ENCODE results near the gene LASP1. TPM values are rescaled to one million over a fixed set of nuclear protein-coding genes. Genes with fewer than 3 reads are reported as not detected.
A peak's percentile ranks its signal among the peaks of the same experiment; 100 is the strongest.

Gene LASP1
- polyA plus RNA-seq, 10 donors, result 72.6 to 119 (median 85.9) TPM

GRCh38 chr17:38885044-38885727, 15.3 kb downstream of the LASP1 start:
- DNase-seq, result no peak

GRCh38 chr17:38885728-38886642, 16.1 kb downstream of the LASP1 start:
- peak in 1 of 3 donors; percentile 55 for DNase-seq

- DNase-seq, result no peak
Measured at GRCh38 chr17:38886643-38887010, 16.8 kb downstream of the LASP1 start.

GRCh38 chr17:38888842-38889241, 19.0 kb downstream of the LASP1 start:
- DNase-seq, result no peak

GRCh38 chr17:38889745-38890409, 20.0 kb downstream of the LASP1 start:
- no peak for DNase-seq

- no peak for DNase-seq
Measured at GRCh38 chr17:38890410-38890746, 20.5 kb downstream of the LASP1 start.

GRCh38 chr17:38891441-38891840, 21.6 kb downstream of the LASP1 start:
- DNase-seq, result no peak

- no peak for DNase-seq
Measured at GRCh38 chr17:38892083-38892482, 22.2 kb downstream of the LASP1 start.

- DNase-seq, result no peak
Measured at GRCh38 chr17:38892620-38893019, 22.8 kb downstream of the LASP1 start.

GRCh38 chr17:38893113-38893512, 23.3 kb downstream of the LASP1 start:
- no peak for DNase-seq

- DNase-seq, result no peak
Measured at GRCh38 chr17:38893607-38894006, 23.7 kb downstream of the LASP1 start.

GRCh38 chr17:38894276-38894675, 24.4 kb downstream of the LASP1 start:
- no peak for DNase-seq

- DNase-seq, result peak in 1 of 3 donors; percentile 50
Measured at GRCh38 chr17:38896346-38896954, 26.6 kb downstream of the LASP1 start.

GRCh38 chr17:38897176-38897575, 27.3 kb downstream of the LASP1 start:
- DNase-seq, result peak; percentile 49 to 87 (median 79)

- no peak for DNase-seq
Measured at GRCh38 chr17:38897671-38898290, 27.9 kb downstream of the LASP1 start.

GRCh38 chr17:38898291-38898679, 28.4 kb downstream of the LASP1 start:
- DNase-seq, result no peak

GRCh38 chr17:38898812-38899348, 29.0 kb downstream of the LASP1 start:
- peak in 2 of 3 donors; percentile 56 to 72 for DNase-seq

GRCh38 chr17:38899421-38899820, 29.6 kb downstream of the LASP1 start:
- no peak for DNase-seq

- peak in 1 of 3 donors; percentile 96 for DNase-seq
Measured at GRCh38 chr17:38900978-38901656, 31.3 kb downstream of the LASP1 start.

GRCh38 chr17:38903404-38903803, 33.5 kb downstream of the LASP1 start:
- no peak for DNase-seq

- DNase-seq, result no peak
Measured at GRCh38 chr17:38904892-38905291, 35.0 kb downstream of the LASP1 start.

All from muscle of back (tissue), 11 donors.